Vagina (tissue), 2 donors: Measurements from ENCODE around the gene GSTM2.

Experiments used
- POLR2A ChIP-seq, 2 donors: fragments of 450-650 bp; IDR thresholded peaks; one replicate each; pipeline ENCODE4 v1.6.1; 2017; ENCODE audit warnings: antibody characterized with exemption in 2 of 2, mild to moderate bottlenecking in 2 of 2, moderate library complexity in 2 of 2
- POLR2AphosphoS5 ChIP-seq, 2 donors: sonication (generic); formaldehyde crosslinking; IDR thresholded peaks; one replicate each; pipeline ENCODE4 v1.9.0; 2017; ENCODE audit warnings: antibody characterized with exemption in 2 of 2, mild to moderate bottlenecking in 2 of 2, low read depth in 1 of 2; ENCODE audit not compliant: insufficient read depth in 1 of 2
- TF ChIP-seq, protein P1 (sequence below), 3 experiments: fragments of 450-650 bp in 2 of 3; fragments of 200-600 bp in 1 of 3; sonication (generic) in 1 of 3; IDR thresholded peaks; one replicate each; pipeline ENCODE4 v1.5.1; 2017 to 2019; ENCODE audit warnings: antibody characterized with exemption in 3 of 3, mild to moderate bottlenecking in 2 of 3, moderate library complexity in 2 of 3

DNA sequence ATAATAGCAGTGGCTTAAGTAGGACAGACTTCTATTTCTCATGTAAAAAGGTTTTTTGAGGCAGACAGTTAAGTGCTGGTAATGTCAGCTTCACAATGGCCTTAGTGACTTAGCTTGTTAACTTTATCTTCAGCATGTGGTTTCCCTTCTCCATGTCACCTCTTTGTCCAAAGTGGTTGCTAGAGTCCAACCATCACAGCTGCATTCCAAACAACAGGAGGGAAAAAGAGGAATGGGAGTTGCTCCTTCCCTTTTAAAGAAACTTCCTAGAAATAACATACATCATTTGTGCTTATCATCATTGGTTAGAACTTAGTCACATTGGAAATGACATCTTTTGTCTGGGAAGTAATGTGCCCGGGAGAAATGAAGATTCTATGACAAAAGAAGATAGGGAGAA is 54.1 kb downstream of the GSTM2 start:
- TF ChIP-seq POLR2AphosphoS5 (IDR thresholded peaks at IDR 0.05; ENCODE audit: insufficient read depth in 1 of 2, low read depth in 1 of 2) (no peak), POLR2A (IDR thresholded peaks at IDR 0.05) (no peak)
- TF ChIP-seq, protein P1, sequence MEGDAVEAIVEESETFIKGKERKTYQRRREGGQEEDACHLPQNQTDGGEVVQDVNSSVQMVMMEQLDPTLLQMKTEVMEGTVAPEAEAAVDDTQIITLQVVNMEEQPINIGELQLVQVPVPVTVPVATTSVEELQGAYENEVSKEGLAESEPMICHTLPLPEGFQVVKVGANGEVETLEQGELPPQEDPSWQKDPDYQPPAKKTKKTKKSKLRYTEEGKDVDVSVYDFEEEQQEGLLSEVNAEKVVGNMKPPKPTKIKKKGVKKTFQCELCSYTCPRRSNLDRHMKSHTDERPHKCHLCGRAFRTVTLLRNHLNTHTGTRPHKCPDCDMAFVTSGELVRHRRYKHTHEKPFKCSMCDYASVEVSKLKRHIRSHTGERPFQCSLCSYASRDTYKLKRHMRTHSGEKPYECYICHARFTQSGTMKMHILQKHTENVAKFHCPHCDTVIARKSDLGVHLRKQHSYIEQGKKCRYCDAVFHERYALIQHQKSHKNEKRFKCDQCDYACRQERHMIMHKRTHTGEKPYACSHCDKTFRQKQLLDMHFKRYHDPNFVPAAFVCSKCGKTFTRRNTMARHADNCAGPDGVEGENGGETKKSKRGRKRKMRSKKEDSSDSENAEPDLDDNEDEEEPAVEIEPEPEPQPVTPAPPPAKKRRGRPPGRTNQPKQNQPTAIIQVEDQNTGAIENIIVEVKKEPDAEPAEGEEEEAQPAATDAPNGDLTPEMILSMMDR (IDR thresholded peaks at IDR 0.05) = no peak
